ENCODE measurements around the gene ATRNL1. TPM values are rescaled to one million over a fixed set of nuclear protein-coding genes. Genes with fewer than 3 reads are reported as not detected.
"Not testable (repeated sequence)": the region's sequence is repeated elsewhere in the genome, so short reads cannot be mapped to it uniquely, and the experiment has no call there.

ATRNL1 gene
- polyA plus RNA-seq, 1 of the 3 experiments (the other 2 are of a cell fraction) = 0.67 TPM

DNA sequence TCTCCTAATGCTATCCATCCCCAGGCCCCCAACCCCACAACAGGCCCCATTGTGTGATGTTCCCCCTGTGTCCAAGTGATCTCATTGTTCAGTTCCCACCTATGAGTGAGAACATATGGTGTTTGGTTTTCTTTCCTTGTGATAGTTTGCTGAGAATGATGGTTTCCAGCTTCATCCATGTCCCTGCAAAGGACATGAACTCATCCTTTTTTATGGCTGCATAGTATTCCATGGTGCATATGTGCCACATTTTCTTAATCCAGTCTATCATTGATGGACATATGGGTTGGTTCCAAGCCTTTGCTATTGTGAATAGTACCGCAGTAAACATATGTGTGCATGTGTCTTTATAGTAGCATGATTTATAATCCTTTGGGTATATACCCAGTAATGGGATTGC lies 160.6 kb downstream of the ATRNL1 start:
- POLR2A ChIA-PET; H3K36me3 ChIP-seq (replicated peaks in 1 of 2; ENCODE audit: control insufficient read depth in 1 of 2, insufficient read depth in 2 of 2, low read length in 1 of 2); H3F3A ChIP-seq (replicated peaks; ENCODE audit: insufficient read depth); H3K79me2 ChIP-seq (ENCODE audit: insufficient read depth); H3K4me3 ChIP-seq (ENCODE audit: low read depth in 2 of 2, low read length in 1 of 2); H3K9me2 ChIP-seq; H3K9me3 ChIP-seq; H4K20me1 ChIP-seq (ENCODE audit: insufficient read depth); CTCF ChIA-PET; H3K4me2 ChIP-seq; H3K9ac ChIP-seq; H3K27ac ChIP-seq (ENCODE audit: low read depth in 2 of 2, low read length in 1 of 2); DNase-seq; H2AFZ ChIP-seq (ENCODE audit: low read depth); H3K27me3 ChIP-seq (ENCODE audit: insufficient read depth); H3K4me1 ChIP-seq (ENCODE audit: control insufficient read depth in 1 of 2, insufficient read depth in 2 of 2, low read depth in 1 of 2, low read length in 1 of 2): not testable (repeated sequence)
- WGBS (ENCODE audit: low lambda C conversion rate) = 53% methylated on average over 1 of the region's 1 CpG

DNA sequence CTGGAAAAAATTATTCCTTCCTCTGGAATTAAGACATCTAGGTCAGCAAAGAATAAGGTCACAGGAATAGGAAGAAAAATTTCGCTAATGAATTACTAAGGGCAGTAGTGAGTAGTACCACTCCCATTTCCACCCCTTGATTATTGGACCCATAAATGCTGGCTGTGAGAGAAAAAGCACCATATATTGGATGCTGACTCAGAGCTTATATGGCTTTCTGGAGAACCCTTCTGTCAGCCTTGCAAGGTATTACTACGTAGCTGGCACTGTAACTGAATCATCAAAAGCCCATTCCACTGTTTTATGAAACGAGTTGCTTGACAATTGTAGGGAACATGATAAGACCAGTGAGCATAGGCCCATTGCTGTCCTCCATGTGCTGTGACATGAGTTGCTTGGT lies 179.3 kb downstream of the ATRNL1 start:
- Histone ChIP-seq H3K9ac (no peak overlapping the region), H3K4me3 (ENCODE audit: low read depth in 2 of 2, low read length in 1 of 2) (no peak overlapping the region), H3K36me3 (replicated peaks in 1 of 2; ENCODE audit: control insufficient read depth in 1 of 2, insufficient read depth in 2 of 2, low read length in 1 of 2) (no peaks in the 10 kb centered on the region), H3K27me3 (ENCODE audit: insufficient read depth) (no peaks in the 10 kb centered on the region), H3K27ac (ENCODE audit: low read depth in 2 of 2, low read length in 1 of 2) (no peak overlapping the region), H3K4me1 (ENCODE audit: control insufficient read depth in 1 of 2, insufficient read depth in 2 of 2, low read depth in 1 of 2, low read length in 1 of 2) (no peaks in the 10 kb centered on the region), H3K4me2 (no peak overlapping the region), H3K9me2 (no peaks in the 10 kb centered on the region), H2AFZ (ENCODE audit: low read depth) (no peak overlapping the region), H3F3A (replicated peaks; ENCODE audit: insufficient read depth) (no peaks in the 10 kb centered on the region), H4K20me1 (ENCODE audit: insufficient read depth) (no peaks in the 10 kb centered on the region), H3K9me3 (no peaks in the 10 kb centered on the region), H3K79me2 (ENCODE audit: insufficient read depth) (no peaks in the 10 kb centered on the region)
- ChIA-PET POLR2A (no interaction called here), CTCF (no interaction called here)
- no peak for TF ChIP-seq TEAD4 (IDR thresholded peaks at IDR 0.05; ENCODE audit: borderline replicate concordance, insufficient read depth)
- no peak for TF ChIP-seq YY1 (IDR thresholded peaks at IDR 0.05; ENCODE audit: low read depth)
- TF ChIP-seq FOXM1 (IDR thresholded peaks at IDR 0.05; ENCODE audit: low read depth) = no peak
- TF ChIP-seq, protein P1, sequence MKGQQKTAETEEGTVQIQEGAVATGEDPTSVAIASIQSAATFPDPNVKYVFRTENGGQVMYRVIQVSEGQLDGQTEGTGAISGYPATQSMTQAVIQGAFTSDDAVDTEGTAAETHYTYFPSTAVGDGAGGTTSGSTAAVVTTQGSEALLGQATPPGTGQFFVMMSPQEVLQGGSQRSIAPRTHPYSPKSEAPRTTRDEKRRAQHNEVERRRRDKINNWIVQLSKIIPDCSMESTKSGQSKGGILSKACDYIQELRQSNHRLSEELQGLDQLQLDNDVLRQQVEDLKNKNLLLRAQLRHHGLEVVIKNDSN (IDR thresholded peaks at IDR 0.05; ENCODE audit: borderline replicate concordance, low read depth) = no peak
- TF ChIP-seq, protein P2, sequence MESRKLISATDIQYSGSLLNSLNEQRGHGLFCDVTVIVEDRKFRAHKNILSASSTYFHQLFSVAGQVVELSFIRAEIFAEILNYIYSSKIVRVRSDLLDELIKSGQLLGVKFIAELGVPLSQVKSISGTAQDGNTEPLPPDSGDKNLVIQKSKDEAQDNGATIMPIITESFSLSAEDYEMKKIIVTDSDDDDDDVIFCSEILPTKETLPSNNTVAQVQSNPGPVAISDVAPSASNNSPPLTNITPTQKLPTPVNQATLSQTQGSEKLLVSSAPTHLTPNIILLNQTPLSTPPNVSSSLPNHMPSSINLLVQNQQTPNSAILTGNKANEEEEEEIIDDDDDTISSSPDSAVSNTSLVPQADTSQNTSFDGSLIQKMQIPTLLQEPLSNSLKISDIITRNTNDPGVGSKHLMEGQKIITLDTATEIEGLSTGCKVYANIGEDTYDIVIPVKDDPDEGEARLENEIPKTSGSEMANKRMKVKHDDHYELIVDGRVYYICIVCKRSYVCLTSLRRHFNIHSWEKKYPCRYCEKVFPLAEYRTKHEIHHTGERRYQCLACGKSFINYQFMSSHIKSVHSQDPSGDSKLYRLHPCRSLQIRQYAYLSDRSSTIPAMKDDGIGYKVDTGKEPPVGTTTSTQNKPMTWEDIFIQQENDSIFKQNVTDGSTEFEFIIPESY (IDR thresholded peaks at IDR 0.05; ENCODE audit: borderline replicate concordance, low read depth) = no peak
- TF ChIP-seq FOXJ3 (CRISPR knock-in tag; IDR thresholded peaks at IDR 0.05) = no peak
- no peak for TF ChIP-seq MXI1 (IDR thresholded peaks at IDR 0.05; ENCODE audit: low read depth, low read length)
- TF ChIP-seq EZH2phosphoT487 (IDR thresholded peaks at IDR 0.05; ENCODE audit: borderline replicate concordance, low read depth) = no peak
- TF ChIP-seq TAF1 (IDR thresholded peaks at IDR 0.05; ENCODE audit: borderline replicate concordance, low read depth, low read length) = no peak
- no peak for TF ChIP-seq NRF1 (IDR thresholded peaks at IDR 0.05; ENCODE audit: low read depth, low read length)
- TF ChIP-seq, protein P3, sequence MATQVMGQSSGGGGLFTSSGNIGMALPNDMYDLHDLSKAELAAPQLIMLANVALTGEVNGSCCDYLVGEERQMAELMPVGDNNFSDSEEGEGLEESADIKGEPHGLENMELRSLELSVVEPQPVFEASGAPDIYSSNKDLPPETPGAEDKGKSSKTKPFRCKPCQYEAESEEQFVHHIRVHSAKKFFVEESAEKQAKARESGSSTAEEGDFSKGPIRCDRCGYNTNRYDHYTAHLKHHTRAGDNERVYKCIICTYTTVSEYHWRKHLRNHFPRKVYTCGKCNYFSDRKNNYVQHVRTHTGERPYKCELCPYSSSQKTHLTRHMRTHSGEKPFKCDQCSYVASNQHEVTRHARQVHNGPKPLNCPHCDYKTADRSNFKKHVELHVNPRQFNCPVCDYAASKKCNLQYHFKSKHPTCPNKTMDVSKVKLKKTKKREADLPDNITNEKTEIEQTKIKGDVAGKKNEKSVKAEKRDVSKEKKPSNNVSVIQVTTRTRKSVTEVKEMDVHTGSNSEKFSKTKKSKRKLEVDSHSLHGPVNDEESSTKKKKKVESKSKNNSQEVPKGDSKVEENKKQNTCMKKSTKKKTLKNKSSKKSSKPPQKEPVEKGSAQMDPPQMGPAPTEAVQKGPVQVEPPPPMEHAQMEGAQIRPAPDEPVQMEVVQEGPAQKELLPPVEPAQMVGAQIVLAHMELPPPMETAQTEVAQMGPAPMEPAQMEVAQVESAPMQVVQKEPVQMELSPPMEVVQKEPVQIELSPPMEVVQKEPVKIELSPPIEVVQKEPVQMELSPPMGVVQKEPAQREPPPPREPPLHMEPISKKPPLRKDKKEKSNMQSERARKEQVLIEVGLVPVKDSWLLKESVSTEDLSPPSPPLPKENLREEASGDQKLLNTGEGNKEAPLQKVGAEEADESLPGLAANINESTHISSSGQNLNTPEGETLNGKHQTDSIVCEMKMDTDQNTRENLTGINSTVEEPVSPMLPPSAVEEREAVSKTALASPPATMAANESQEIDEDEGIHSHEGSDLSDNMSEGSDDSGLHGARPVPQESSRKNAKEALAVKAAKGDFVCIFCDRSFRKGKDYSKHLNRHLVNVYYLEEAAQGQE (IDR thresholded peaks at IDR 0.05; ENCODE audit: low read depth, low read length) = no peak
- TF ChIP-seq, protein P4, sequence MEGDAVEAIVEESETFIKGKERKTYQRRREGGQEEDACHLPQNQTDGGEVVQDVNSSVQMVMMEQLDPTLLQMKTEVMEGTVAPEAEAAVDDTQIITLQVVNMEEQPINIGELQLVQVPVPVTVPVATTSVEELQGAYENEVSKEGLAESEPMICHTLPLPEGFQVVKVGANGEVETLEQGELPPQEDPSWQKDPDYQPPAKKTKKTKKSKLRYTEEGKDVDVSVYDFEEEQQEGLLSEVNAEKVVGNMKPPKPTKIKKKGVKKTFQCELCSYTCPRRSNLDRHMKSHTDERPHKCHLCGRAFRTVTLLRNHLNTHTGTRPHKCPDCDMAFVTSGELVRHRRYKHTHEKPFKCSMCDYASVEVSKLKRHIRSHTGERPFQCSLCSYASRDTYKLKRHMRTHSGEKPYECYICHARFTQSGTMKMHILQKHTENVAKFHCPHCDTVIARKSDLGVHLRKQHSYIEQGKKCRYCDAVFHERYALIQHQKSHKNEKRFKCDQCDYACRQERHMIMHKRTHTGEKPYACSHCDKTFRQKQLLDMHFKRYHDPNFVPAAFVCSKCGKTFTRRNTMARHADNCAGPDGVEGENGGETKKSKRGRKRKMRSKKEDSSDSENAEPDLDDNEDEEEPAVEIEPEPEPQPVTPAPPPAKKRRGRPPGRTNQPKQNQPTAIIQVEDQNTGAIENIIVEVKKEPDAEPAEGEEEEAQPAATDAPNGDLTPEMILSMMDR (IDR thresholded peaks at IDR 0.05) = no peak
- TF ChIP-seq, protein P5, sequence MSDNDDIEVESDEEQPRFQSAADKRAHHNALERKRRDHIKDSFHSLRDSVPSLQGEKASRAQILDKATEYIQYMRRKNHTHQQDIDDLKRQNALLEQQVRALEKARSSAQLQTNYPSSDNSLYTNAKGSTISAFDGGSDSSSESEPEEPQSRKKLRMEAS (IDR thresholded peaks at IDR 0.05; ENCODE audit: low read depth) = no peak
- no peak for TF ChIP-seq GATA2 (CRISPR knock-in tag; IDR thresholded peaks at IDR 0.05)
- TF ChIP-seq RXRA (IDR thresholded peaks at IDR 0.05; ENCODE audit: borderline replicate concordance, low read depth) = no peak
- TF ChIP-seq, protein P6, sequence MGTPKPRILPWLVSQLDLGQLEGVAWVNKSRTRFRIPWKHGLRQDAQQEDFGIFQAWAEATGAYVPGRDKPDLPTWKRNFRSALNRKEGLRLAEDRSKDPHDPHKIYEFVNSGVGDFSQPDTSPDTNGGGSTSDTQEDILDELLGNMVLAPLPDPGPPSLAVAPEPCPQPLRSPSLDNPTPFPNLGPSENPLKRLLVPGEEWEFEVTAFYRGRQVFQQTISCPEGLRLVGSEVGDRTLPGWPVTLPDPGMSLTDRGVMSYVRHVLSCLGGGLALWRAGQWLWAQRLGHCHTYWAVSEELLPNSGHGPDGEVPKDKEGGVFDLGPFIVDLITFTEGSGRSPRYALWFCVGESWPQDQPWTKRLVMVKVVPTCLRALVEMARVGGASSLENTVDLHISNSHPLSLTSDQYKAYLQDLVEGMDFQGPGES (IDR thresholded peaks at IDR 0.05; ENCODE audit: low read depth, low read length) = no peak
- no peak for TF ChIP-seq POLR2AphosphoS5 (IDR thresholded peaks at IDR 0.05; ENCODE audit: low read depth, low read length)
- TF ChIP-seq ELF1 (IDR thresholded peaks at IDR 0.05) = no peak
- no peak for DNase-seq
- WGBS (ENCODE audit: low lambda C conversion rate) = 26% methylated on average over 3 of the region's 3 CpGs
